ENCODE measurements around the gene TARDBP. TPM values are rescaled to one million over a fixed set of nuclear protein-coding genes. Genes with fewer than 3 reads are reported as not detected.
"Not testable (repeated sequence)": the region's sequence is repeated elsewhere in the genome, so short reads cannot be mapped to it uniquely, and the experiment has no call there.

Gene TARDBP
- total RNA-seq, 1 donor from 2014 or later, result 128 TPM

DNA sequence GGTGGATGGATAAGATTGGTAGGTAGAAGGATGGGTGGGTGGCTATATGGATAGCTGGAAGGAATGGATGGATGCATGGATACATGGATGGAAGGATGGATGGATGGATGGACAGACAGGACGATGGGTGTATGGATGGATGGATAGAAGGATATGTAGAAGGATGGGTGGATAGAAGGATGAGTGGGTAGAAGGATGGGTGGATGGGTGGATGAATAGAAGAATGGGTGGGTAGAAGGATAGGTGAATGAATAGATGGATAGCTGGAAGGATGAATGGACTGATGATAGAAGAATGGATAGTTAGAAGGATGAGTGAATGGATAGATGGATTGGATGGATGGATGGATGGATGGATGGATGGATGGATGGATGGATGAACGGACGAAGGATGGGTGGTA, 29.6 kb downstream of the TARDBP start:
- no peak for DNase-seq (ENCODE audit: low spot score)

DNA sequence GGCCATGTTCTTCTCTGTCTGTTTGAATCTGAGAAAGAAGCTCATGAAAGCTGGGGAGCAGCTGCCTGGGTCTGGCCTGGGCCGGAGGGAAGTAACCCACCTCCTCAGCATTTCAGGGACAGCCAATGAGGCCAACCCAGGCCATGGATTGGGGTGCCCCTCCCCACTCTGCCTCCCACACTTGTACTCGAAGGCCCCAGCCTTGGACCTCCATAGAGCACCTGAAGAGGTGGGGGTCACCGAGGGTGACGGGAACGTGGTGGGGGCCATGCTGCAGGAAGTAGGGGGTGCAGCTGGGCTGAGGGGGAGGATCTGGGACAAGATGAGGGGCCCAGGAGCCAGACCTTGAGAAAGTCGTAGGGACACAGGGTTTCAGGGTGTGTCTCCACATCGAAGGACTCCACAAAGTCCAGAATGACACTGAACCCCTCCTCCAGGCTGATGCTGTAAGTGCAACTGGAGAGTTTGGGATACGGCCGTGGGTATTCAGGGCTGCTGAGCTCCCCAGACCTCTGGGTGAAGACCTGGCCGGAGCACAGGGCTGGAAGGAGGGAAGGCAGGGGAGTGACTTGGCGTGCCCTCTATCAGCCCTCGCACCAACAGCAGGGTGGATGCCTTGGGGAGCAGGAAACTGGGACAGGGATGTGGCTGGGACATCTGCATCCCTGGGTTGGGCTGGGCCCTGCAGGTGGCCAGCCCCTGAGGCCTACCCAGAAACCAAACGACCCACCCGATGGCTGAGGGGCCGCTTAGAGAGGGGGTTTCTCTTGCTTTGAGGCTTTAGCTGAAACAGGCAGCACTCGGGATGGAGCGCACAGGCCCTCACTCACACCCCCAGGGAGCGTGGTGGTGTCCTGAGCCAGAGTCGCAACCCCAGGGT, 30.8 kb downstream of the TARDBP start:
- DNase-seq (ENCODE audit: low spot score), result peak; percentile 80

DNA sequence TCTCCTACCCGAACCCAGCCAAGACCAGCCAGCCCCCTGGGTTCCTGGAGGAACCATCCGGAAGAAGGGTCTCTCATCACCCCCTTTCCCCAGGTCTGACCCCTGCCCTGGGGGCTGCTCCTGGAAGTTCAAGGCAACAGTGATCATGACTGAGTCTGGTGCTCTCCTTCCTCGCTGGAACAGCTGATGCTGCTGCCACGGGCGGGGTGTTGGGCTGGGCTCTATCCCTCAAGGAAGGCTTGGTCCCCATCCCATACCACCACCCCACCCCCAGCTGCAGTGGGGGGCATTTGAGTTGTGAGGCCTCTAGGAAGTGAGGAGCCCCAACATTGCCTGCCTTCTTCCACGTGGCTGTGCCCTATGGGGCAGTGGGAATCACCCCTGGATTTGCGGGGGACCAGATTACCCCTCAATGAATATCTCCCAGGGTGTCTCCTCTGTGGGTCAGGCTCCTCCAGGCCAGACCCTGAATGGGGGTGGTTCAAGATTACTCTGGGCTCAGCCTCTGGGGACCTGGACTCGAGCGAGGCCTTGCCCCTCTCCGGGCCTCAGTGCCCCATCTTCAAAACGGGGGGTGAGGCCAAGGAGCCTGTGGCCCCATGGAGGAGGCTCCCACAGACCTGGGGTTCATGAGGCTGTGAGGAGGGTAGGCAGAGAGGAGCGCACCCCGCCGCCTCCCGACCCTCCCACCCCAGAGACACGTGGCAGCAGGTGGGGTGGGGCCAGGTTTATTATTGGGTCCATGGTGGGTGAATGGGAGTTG, 31.8 kb downstream of the TARDBP start:
- peak; percentile 85 for DNase-seq (ENCODE audit: low spot score)

DNA sequence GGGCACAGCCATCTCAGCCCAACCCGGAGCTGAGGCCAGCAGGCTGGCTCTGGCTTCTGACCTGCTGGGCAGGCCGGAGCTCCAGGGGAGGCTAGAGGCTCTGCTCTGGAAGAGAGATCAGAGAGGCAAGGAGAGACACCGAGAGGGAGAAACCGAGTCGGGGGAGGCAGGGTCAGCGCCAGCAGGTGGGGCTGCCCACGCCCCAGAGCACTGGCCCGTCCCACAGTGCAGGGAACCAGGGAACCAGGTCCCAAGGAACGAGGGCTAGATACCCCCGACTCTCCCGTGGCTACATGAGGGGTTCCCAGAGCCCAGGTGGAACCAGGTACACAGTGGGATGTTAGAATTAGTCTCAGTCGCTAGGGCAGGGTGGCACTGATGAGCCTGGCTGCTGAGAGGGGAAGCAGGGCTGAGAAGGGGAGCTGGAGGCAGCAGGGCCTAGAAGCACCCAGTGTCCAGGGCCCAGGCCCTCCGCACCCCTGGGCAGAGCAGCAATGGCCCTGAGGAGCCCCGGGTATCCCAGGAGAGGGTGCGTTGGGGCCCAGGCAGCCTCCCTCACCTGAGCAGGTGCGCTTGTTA, 32.5 kb downstream of the TARDBP start:
- peak; percentile 87 for DNase-seq (ENCODE audit: low spot score)

DNA sequence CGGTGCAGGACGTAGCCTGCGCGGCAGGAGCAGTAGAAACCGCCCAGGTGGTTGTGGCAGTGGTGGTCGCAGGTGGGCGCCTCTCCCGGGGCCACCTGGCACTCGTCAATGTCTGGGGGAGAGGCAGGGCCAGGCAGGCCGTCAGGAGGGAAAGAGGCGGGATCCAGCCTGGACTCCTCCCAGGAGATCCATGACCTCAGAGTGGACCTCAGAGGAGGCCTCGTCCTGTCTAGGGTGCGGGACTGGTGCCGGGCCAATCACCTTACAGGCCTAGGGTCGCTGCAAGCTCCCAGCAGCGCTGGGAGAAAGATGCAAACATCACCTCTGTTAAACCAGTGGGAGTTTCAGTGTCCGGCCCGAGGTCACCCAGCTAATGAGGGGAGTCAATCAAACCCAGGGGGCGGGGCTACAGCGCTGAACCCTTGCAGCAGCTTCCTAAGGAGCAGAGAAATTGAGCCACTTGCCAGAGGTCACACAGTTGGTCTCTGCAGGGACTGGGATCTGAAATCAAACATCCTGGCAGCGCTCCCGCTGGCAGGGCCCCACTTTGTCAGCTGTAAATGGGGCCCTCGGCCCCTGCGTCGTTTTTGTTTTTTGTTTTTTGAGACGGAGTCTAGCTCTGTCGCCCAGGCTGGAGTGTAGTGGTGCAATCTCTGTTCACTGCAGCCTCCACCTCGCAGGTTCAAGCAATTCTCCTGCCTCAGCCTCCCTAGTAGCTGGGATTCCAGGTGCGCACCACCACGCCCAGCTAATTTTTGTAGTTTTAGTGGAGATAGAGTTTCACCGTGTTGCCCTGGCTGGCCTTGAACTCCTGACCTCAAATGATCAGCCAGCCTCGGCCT, 33.2 kb downstream of the TARDBP start:
- DNase-seq (ENCODE audit: low spot score), result peak; percentile 55

DNA sequence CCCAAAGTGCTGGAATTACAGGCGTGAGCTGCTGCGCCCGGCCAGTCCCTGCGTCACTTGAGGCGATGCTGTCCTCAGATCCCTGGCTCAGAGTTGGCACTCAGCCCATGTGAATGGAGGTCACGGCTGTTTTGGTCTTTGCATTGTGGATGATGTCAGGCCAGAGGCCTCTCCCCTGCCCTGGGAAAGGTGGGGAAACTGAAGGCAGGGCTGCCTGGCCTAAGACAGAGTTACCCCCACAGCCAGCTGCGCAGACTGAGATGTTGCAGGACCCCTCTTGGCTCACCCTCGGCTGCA, 33.8 kb downstream of the TARDBP start:
- DNase-seq (ENCODE audit: low spot score), result peak; percentile 88

DNA sequence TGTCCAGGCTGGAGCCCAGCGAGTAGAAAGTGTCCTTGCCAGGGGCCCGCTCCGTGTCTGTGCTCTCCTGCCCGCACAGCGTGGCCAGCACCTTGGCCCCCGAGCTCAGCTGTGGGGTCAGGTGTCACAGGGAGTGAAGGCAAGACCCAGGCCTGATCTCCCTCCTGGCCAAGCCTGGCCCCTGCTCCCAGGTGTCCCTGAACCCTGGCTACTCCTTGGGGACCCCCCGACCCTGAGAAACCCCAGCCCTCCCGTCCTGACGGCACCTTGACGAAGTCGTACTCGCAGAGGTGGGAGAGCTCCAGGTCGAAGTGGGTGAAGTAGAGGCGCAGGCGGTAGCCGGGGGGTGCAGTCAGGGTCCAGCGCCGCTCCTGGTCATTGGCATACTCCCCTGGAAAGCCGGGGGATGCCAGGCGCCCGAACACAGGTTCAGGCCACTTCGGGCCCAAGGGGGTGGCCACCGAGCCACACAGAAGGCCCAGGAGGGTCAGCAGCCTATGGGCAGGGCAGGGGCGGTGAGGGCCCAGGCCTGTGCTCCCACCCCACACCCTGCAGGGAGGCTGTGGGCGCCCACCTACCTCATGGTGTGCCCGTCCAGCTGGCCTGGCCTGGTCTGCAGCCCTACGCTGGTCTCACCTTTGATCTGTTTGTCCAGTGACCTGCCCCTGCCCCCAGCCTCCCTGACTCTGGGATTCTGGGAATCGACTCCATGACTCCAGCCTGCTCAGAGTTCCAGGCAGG, 34.3 kb downstream of the TARDBP start, which contains the start of gene MASP2:
Gene MASP2 (minus strand): TSS at position 615 of the 741 bp plus-strand sequence. CDS start 32 bp downstream, at position 583.
- DNase-seq (ENCODE audit: low spot score), result no peak

DNA sequence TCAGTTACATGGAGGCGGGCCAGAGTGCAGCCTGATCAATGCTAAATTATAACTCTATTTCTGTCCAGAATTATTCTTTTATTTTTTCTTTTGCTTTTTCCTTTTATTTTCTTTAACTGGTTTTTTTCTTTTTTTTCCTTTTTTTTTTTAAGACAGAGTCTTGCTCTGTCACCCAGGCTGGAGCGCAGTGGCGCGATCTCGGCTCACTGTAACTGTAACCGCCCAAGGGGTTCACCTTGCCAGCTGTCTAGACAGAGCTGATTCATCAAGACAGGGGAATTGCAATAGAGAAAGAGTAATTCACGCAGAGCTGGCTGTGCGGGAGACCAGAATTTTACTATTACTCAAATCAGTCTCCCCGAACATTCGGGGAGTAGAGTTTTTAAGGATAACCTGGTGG, 38.7 kb downstream of the TARDBP start:
- not testable (repeated sequence) for DNase-seq (ENCODE audit: low spot score)

DNA sequence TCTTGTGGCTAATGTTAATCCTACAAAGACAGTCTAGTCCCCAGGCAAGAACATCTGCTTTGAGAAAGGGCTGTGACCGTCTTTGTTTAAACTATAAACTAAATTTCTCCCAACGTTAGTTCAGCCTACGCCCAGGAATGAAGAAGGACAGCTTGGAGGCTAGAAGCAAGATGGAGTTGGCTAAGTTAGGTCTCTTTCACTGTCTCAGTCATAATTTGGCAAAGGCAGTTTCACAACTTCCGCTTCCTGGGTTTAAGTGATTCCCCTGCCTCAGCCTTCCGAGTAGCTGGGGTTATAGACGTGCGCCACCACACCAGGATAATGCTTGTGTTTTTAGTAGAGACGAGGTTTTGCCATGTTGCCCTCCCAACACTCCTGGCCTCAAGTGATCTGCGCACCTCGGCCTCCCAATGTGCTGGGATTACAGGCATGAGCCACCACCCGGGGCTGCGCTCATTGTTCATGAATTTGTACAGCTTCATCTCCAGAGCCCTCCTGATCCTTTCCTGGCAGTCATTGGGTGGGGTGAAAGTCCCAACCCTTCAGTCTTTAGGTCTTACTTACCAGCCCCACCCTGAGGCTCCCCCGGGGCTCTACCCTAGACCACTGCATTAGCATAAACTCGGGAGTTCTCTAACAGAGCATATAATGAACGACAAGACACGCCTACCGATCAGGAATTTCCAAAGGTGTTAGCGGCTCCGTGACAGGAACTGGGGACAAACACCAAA, 39.5 kb downstream of the TARDBP start:
- DNase-seq (ENCODE audit: low spot score), result no peak

DNA sequence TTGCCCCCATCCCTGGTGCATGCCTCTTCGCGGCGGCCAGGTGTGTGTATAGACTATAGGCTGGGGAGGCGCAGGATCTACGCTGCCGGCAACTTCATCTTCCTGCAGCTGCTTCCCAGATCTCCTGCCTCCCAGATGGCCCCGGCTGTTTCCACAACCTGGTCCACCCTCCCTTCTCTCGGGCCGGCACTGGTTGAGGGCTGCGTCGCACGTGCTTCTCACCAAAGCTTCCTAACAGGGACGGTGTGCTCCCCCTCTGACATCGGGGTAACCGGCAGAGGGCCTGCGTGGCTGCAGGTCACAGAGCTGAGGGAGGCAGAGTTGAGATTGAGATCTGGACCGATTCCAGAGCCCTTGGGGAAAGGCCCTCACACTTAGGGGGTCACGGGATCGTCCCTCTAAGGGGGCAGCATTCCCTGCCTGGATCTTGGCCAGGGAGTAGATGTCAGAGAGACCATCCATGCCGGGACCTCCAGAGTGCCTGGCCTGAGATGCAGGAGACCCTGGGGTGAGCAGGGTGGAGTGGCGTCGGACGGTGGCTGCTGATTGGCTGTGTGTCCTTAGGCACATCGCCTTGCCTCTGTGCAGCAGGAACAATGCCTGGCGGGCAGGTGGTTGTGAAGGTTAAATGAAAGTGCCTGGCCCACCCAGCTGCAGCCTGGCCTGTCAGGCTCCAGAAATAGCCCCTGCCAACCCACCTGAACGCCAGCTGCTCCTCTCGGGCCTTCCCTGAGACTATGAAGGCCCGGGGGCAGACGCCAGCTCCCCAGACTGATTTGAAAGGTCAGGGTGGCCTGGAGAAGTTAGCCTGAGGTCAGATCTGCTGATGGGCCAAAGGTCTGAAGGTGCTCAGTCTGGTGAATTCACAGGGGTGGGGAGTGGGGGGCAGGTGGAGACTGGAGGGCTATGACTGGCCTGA, 40.6 kb downstream of the TARDBP start:
- no peak for DNase-seq (ENCODE audit: low spot score)

DNA sequence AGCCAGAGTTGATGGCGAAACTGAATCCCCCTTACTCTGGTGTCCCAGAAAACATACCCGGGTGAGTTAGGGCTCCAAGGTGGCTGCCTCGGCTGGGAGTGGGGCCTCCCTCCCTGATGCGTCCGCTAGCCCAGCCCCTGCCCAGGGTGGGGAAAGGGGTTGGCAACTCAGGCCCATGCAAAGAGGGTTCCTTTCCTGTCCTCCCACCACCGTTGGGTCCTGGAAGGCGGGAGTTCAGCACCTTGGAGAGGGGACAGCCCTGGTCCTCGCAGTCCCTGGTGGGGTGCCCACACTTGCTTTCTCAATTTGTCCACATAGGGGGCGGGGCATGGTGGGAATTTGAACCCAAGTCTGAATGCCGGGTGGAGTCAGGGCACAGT, 41.3 kb downstream of the TARDBP start:
- DNase-seq (ENCODE audit: low spot score), result no peak

DNA sequence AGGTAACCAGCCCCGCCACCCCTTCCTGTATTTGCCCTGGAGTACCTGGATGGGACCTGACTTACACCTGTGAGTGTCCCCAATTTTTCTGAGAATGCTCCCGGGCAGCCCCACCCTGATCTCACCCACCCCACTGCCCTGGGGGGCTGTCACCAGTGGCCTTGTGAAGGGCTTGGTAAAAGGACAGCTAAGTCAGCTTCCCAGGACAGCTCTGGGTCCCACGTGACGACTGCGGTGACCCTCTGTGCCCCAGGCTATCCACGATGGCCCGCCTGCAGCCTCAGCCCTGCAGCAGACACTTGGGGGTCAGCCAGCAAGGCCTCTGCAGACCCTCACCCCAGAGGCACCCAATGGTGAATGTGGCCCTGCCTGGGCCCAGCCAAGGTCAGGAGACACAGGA, 41.7 kb downstream of the TARDBP start:
- DNase-seq (ENCODE audit: low spot score), result no peak

DNA sequence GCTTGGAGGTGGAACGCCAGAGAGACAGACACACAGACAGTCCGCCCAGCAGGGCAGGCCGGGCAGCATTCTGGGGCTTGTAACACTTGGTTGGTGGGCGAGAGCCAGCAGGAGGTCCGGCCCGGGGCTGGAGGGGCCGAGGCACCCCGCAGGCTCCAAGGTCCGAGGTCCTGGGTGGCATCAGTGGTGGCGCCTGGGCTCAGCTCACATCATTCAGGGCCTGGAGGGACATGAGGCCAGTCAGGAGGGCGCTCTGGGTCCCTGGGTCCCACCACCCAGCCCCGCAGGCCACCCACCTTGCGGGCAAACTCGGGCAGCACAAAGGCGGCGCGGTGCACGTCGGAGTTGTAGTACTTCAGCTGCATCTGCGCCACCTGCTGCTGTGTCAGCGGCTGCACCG, 42.2 kb downstream of the TARDBP start:
- DNase-seq (ENCODE audit: low spot score), result no peak

DNA sequence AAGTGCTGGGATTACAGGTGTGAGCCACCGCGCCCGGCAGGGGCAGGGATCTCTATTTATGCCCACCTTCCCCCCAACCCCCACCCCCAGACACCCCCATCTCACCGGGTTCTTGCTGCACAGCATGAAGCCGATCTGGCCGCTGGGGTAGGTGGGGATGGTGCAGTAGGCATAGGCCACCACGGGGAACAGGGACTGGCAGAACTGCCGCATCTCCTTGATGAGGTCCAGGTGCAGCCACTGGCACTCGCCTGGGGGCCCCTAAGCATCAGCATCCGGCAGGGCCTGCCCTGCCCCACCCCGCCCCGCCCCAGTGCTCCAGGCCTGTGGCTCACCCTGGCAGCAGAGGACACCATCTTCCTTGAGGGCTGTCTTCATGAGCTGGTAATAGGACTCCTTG, 43.2 kb downstream of the TARDBP start:
- no peak for DNase-seq (ENCODE audit: low spot score)

DNA sequence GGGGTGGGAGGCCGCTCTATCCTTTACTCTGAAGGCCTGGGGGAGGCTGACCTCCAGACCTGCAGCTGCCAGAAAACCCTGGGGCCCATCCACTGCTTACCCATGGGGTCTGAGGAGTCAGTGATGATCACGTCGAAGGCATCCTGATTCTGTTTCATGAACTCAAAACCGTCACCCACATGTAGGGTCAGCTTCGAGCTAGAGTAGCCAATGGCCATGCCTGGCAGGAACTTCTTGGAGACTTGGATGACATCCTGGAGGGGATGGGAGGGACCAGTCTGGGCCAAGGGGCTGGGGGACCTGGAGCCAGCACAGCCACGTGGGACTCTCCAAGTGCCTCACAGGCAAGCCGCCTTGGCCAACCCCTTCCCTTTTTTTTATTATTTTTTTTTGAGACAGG, 44.0 kb downstream of the TARDBP start:
- DNase-seq (ENCODE audit: low spot score), result no peak

DNA sequence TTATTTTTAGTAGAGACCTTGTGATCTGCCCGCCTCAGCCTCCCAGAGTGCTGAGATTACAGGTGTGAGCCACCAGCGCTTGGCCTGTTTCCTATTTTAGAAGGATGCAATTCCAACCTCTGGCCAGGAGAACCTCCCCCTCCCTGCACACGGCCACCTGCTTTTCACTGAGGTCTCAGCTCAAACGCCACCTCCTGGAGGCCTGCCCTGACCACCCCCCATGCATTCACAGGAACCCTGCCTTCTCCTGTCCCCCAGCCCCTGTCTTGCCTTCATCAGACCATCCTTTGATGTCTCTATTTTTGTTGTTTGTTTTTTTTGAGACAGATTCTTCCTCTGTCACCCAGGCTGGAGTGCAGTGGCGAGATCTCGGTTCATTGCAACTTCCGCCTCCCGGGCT, 45.0 kb downstream of the TARDBP start:
- DNase-seq (ENCODE audit: low spot score), result no peak

DNA sequence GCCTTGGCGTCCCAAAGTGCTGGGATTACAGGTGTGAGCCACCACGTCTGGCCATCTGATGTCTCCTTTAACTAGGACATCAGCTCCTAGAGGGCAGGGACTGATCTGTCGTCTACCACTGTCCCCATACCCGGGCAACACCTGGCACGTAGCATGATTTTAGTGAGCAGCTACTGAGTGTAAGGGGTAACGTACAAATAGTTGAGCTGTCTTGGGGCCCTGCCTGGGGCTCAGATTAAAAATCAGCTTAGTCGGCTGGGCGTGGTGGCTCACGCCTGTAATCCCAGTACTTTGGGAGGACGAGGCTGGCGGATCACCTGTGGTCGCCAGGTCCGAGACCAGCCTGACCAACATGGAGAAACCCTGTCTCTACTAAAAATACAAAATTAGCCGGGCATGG, 45.6 kb downstream of the TARDBP start:
- DNase-seq (ENCODE audit: low spot score), result no peak

DNA sequence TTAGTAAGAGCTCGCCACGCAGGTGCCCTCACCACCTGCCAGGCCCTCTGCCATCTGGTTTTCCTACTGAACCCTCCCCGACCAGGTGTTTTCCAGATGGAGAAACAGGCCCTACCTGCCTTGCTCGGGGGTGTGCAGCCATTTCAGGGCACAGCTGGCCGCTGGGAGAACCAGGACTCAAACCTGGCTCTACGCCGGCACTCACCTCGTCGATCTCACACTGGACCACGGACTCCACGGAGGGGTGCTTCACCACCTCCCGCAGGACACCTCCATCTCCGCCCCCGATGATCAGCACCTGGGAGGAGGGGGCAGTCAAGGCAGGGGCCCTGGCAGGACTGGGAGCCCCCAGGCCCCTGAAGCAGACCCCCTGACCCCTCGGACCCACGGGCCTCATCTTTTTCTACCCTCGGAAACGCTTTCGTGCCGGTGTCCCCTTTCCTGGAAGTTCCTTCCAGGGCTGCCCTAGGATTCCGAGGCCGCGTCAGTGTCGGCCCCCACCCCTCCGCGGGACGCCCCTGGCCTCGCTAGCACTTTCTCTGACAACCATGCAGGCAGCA, 46.2 kb downstream of the TARDBP start:
- no peak for DNase-seq (ENCODE audit: low spot score)
